ENCODE results near the gene CCDC13. TPM values are rescaled to one million over a fixed set of nuclear protein-coding genes. Genes with fewer than 3 reads are reported as not detected.

CCDC13 gene
- total RNA-seq, 6 experiments from 2014 or later = 1.2 to 2.5 (median 1.6) TPM

- no peak for TF ChIP-seq POLR2A (IDR thresholded peaks at IDR 0.05)
- no peak for TF ChIP-seq CTCF (IDR thresholded peaks at IDR 0.05)
- Histone ChIP-seq H3K4me1 (peaks cover 0 to 35% (median 3%) of the 10 kb centered on the region in 4 donors), H3K9me3 (no peaks in the 10 kb centered on the region), H3K36me3 (no peaks in the 10 kb centered on the region), H3K4me3 (no peak overlapping the region), H3K27ac (peak overlapping the region in 2 of 3 donors; percentile 0 to 70), H3K27me3 (no peaks in the 10 kb centered on the region)
- WGBS (ENCODE audit: insufficient coverage, low coverage, low lambda C conversion rate, missing lambda C conversion rate) = 20% methylated on average over 2 of the region's 2 CpGs
- DNase-seq = no peak
- intact Hi-C loops (cut with DNase I) = no loop called here
- ATAC-seq = no peak
Observed at GRCh38 chr3:42800251-42800650, 27.2 kb upstream of the CCDC13 start.

- no peak for ATAC-seq
- WGBS (ENCODE audit: insufficient coverage, low coverage, low lambda C conversion rate, missing lambda C conversion rate) = 77% methylated on average over 6 of the region's 7 CpGs
- no peaks in the 10 kb centered on the region for H3K27me3 ChIP-seq
- no peaks in the 10 kb centered on the region for H3K9me3 ChIP-seq
- intact Hi-C loops (cut with DNase I) = no loop called here
- no peaks in the 10 kb centered on the region for H3K36me3 ChIP-seq
- TF ChIP-seq POLR2A (IDR thresholded peaks at IDR 0.05) (no peak), CTCF (IDR thresholded peaks at IDR 0.05) (no peak)
- no peak overlapping the region for H3K4me3 ChIP-seq
- DNase-seq = no peak
- no peak overlapping the region for H3K27ac ChIP-seq
- H3K4me1 ChIP-seq = peaks cover 0 to 35% (median 3%) of the 10 kb centered on the region in 4 donors
Observed at GRCh38 chr3:42799376-42799775, 26.3 kb upstream of the CCDC13 start.

GRCh38 chr3:42796332-42796885, 23.4 kb upstream of the CCDC13 start:
- Histone ChIP-seq H3K36me3 (peaks cover 4 to 25% (median 8%) of the 10 kb centered on the region in 4 donors), H3K9me3 (no peaks in the 10 kb centered on the region), H3K27ac (no peak overlapping the region), H3K27me3 (no peaks in the 10 kb centered on the region), H3K4me1 (peaks cover 0 to 17% (median 3%) of the 10 kb centered on the region in 4 donors), H3K4me3 (no peak overlapping the region)
- no peak for DNase-seq
- WGBS (ENCODE audit: insufficient coverage, low coverage, low lambda C conversion rate, missing lambda C conversion rate) = 67% methylated on average over 4 of the region's 5 CpGs
- no peak for TF ChIP-seq CTCF (IDR thresholded peaks at IDR 0.05)
- TF ChIP-seq POLR2A (IDR thresholded peaks at IDR 0.05) = no peak
- intact Hi-C loops (cut with DNase I) = no loop called here
- no peak for ATAC-seq

- WGBS (ENCODE audit: insufficient coverage, low coverage, low lambda C conversion rate, missing lambda C conversion rate) = 80% methylated on average over 2 of the region's 2 CpGs
- no peak for TF ChIP-seq POLR2A (IDR thresholded peaks at IDR 0.05)
- no peak for TF ChIP-seq CTCF (IDR thresholded peaks at IDR 0.05)
- Histone ChIP-seq H3K9me3 (no peaks in the 10 kb centered on the region), H3K36me3 (peaks cover 4 to 26% (median 8%) of the 10 kb centered on the region in 4 donors), H3K27ac (no peak overlapping the region), H3K4me1 (peaks cover 0 to 10% (median 3%) of the 10 kb centered on the region in 4 donors), H3K4me3 (no peak overlapping the region), H3K27me3 (no peaks in the 10 kb centered on the region)
- ATAC-seq (no peak), DNase-seq (no peak)
- intact Hi-C loops (cut with DNase I) = no loop called here
Observed at GRCh38 chr3:42795621-42796181, 22.6 kb upstream of the CCDC13 start.

Measured in right lobe of liver (tissue), 6 donors.